HG03135 (cell line): ENCODE results near the gene FAM180A.
"Not testable (repeated sequence)": the region's sequence is repeated elsewhere in the genome, so short reads cannot be mapped to it uniquely, and the experiment has no call there.

ENCODE experiments used
- ATAC-seq: cut with Tn5 transposase; IDR thresholded peaks from one replicate; pipeline ENCODE4 v1.9.1; 2021; ENCODE audit warnings: mild to moderate bottlenecking, moderate library complexity; ENCODE audit not compliant: unreplicated experiment

Gene FAM180A

GRCh38 chr7:135748770-135749169, at the start of gene FAM180A:
FAM180A (minus strand) TSS chr7:135748813; CDS start chr7:135748580, 233 bp downstream.
- no peak for ATAC-seq

- no peak for ATAC-seq
These were observed 49.5 kb upstream of the FAM180A start for GRCh38 chr7:135798095-135798494.

- ATAC-seq = no peak
These were observed 47.4 kb upstream of the FAM180A start for GRCh38 chr7:135795846-135796570.

- ATAC-seq = no peak
These were observed 45.2 kb upstream of the FAM180A start for GRCh38 chr7:135793841-135794240.

GRCh38 chr7:135792866-135793265, 44.3 kb upstream of the FAM180A start:
- ATAC-seq = no peak

GRCh38 chr7:135792363-135792668, 43.7 kb upstream of the FAM180A start:
- no peak for ATAC-seq

- ATAC-seq = no peak
These were observed 43.1 kb upstream of the FAM180A start for GRCh38 chr7:135791543-135792362.

GRCh38 chr7:135790371-135790977, 41.9 kb upstream of the FAM180A start:
- ATAC-seq = no peak

- no peak for ATAC-seq
These were observed 41.3 kb upstream of the FAM180A start for GRCh38 chr7:135789956-135790355.

GRCh38 chr7:135789431-135789830, 40.8 kb upstream of the FAM180A start:
- no peak for ATAC-seq

GRCh38 chr7:135786911-135787310, 38.3 kb upstream of the FAM180A start:
- no peak for ATAC-seq

- no peak for ATAC-seq
These were observed 36.5 kb upstream of the FAM180A start for GRCh38 chr7:135785065-135785464.

- ATAC-seq = no peak
These were observed 35.4 kb upstream of the FAM180A start for GRCh38 chr7:135784013-135784412.

- ATAC-seq = no peak
These were observed 34.2 kb upstream of the FAM180A start for GRCh38 chr7:135782801-135783200.

GRCh38 chr7:135782377-135782776, 33.8 kb upstream of the FAM180A start:
- no peak for ATAC-seq

GRCh38 chr7:135777626-135778398, 29.2 kb upstream of the FAM180A start:
- no peak for ATAC-seq

- ATAC-seq = not testable (repeated sequence)
These were observed 27.3 kb upstream of the FAM180A start for GRCh38 chr7:135775915-135776314.

- no peak for ATAC-seq
These were observed 26.6 kb upstream of the FAM180A start for GRCh38 chr7:135775230-135775629.

- no peak for ATAC-seq
These were observed 25.7 kb upstream of the FAM180A start for GRCh38 chr7:135774284-135774683.

GRCh38 chr7:135773464-135773863, 24.9 kb upstream of the FAM180A start:
- no peak for ATAC-seq

GRCh38 chr7:135772639-135773222, 24.1 kb upstream of the FAM180A start:
- no peak for ATAC-seq
